Activated T-cell treated with anti-CD3 and anti-CD28 coated beads, Interleukin-2, amount 50 U/mL, for 1 hour (primary cell): ENCODE data around the gene C2CD3.
"Not testable (repeated sequence)": the region's sequence is repeated elsewhere in the genome, so short reads cannot be mapped to it uniquely, and the experiment has no call there.

Source experiments
- DNase-seq: peaks from one replicate; pipeline ENCODE4 v3.0.0-alpha.2; 2020

The C2CD3 gene

GRCh38 chr11:74120260-74121035 is 50.4 kb downstream of the C2CD3 start:
- not testable (repeated sequence) for DNase-seq

DNA sequence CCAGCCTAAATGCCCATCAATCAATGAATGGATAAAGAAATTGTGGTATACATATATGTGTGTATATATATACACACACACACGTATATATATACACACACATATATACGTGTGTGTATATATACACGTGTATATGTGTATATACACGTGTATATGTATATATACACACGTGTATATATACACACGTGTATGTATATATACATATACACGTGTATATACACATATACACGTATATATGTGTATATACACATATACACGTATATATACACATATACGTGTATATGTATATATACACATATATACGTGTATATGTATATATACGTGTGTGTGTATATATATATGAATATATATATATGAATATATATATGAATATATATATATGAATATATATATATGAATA is 54.1 kb downstream of the C2CD3 start:
- DNase-seq = no peak

DNA sequence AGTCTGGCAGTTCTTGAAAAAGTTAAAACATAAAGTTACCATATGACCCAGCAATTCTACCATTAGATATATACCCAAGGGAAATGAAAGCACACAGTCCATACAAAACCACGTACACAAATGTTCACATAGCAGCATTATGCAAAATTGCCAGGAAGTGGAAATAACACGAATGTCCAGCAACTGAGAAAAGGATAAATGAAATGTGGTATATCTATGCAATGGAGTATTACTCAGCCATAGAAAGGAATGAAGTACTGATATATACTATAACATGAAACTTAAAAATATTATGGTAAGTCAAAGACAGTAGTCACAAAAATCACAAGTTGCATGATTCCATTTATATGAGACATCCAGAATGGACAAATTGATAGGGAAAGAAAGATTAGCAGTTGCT is 57.9 kb downstream of the C2CD3 start:
- DNase-seq = no peak

- DNase-seq = no peak
Observed at GRCh38 chr11:74106124-74106523, 64.7 kb downstream of the C2CD3 start.

DNA sequence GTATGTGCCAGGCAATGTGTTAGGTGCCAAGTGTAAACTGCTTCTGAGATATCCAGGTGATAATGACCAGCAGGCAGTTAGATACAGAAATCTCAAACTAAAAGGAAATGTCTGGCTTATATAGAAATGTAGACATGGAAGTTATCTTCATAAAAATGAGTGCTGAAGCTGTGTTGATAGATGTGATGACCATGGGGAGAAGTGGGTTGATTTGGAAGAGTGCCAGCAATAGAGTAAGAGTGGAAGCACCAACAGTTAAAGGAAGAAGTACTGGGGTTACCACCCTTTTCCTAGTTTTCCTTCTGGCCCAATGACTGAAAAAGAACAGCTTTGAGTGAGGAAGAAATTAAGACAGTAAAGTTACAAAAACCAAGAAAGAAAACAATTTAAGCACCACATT is 68.5 kb downstream of the C2CD3 start:
- DNase-seq = no peak

DNA sequence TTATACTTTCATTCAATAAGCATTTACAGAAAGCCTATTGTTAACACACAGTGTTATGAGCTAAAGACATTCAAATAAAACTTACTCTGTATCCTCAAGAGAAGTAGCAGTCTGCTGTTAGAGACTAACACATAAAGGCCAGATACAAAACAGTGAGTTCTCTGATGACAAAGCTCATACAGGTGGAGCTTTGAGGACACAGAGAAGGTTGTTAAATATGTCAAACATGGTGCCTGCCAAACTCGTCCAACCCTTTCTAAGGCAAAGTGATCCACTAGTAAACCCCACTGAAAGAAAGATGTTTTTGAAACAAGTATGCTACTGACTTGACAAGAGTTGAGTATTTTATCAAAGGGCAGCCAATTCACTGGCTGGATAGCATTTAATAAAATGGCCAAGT is 70.1 kb downstream of the C2CD3 start:
- no peak for DNase-seq

DNA sequence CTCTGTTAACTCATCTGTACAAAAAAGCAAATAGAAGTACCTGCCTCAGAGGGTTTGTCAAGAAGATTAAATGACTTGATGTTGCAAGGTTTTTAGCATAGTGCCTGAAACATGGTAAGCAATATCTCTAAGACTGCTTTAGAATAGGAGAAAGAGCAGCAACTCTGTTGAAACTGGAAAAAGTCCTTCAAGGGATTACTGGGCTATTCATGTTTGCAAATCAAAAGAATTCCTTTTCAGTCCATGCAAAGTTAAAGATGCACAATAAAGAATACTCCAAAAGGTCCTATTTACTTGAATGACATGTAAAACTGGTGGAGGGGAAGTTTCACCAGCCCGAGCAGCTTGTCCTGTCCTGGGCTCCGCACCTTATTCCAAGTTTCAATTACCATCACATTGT is 70.6 kb downstream of the C2CD3 start:
- DNase-seq = no peak

- DNase-seq = no peak
Observed at GRCh38 chr11:74097686-74098237, 73.0 kb downstream of the C2CD3 start.

DNA sequence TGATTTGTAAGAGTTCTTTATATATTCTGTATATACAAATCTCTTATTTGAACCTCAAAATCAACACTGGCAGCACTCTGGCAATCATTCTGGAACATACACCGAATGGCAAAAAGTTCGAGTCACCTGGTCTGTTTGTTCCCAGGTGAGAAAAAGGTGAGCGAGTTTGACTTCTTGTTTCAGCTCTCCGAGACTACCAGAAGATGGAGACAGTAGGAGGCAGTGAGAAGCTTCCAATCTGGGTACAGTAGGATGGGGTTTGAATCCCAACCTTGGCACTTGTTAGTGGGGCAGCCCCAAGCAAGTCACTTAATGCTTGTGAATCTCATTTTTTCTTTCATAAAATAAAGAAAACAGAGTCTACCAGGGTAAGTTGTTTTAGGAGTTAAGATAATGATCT is 76.4 kb downstream of the C2CD3 start:
- DNase-seq = no peak

DNA sequence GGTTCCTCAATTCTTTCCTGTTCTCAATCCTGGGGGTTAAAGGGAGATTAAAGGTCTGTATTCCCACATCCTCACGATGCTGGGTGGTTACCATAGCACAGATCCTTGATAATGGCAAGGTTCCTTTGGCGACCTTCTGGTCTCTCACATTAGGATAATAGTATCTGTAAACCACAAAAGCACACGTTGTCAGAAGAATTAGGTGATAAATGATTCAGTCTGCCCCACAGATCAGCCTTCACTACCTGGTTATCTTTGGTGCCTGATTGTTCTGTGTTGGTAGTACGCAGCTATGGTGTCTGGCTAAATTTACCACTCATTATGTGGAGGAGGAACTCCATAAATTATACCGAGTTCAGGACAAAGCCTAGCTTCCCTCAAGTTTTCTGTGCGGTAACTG is 78.4 kb downstream of the C2CD3 start:
- DNase-seq = no peak

DNA sequence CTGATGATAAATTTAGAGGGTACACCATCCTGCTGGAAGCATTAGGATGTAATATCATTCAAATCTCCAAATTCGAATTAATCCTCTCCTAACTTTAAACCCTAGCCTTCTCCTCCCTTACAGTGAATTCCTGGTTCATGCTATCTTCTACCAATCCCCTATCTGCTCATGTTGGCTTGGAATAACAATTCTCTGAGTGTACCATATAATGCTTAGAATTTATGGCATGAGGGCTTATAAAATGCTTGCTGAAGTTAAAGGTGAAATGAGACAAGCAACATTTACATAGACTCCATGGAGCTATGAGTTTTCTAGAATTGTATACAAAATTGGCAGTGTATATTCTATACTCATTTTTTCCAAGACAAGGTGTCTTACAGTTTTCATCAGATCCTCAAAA is 79.3 kb downstream of the C2CD3 start:
- DNase-seq = no peak

GRCh38 chr11:74090701-74091100 is 80.1 kb downstream of the C2CD3 start:
- DNase-seq = no peak

DNA sequence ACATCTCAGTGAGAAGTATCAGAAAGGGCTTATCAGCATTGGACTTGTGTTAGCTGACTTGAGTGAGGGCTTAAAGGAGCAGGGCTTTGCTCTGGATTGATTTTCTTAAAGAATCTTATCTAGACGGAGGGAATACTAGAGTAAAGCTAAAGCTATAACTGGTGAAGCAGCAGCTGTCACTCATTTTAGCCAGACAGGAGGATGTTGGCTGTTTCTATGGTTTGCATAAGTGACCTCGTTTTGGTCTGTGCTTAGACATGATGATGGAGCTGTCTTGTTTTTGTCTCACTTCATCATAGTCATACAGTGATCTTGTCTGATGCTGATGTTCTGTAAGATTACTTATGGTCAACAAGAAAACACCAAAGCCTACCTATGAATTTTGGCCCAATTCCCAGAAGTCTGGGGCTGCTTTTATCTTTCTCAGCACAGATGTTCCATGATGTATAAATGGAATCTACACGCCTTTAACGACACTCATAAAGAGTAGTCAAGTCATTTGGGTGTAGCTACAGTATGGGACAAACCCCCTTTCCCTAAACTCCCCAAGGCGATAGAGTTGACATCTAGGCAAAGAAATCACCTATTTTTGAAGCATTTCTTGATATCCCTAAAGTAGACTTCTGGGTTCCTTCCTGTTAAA is 84.4 kb downstream of the C2CD3 start:
- DNase-seq = no peak

- no peak for DNase-seq
Observed at GRCh38 chr11:74085542-74085892, 85.3 kb downstream of the C2CD3 start.

GRCh38 chr11:74084796-74085541 is 85.8 kb downstream of the C2CD3 start:
- no peak for DNase-seq

GRCh38 chr11:74083927-74084326 is 86.9 kb downstream of the C2CD3 start:
- DNase-seq = not testable (repeated sequence)

DNA sequence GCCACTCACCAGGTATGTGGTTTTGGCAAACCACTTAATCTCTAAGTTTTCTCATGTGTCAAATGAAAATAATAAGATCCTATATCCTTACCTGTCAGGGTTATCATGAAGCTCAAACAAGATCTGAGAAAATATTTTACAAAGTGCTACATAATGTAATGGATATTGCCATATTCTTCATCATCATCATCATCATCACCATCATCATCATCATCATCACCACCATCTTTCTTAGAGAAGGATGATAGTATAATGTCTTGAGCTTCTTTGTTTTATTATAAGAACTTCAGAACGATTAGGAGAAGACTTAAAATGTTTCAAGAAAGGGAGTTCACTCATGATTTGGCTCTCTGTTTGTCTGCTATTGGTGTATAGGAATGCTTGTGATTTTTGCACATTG is 89.4 kb downstream of the C2CD3 start:
- no peak for DNase-seq

DNA sequence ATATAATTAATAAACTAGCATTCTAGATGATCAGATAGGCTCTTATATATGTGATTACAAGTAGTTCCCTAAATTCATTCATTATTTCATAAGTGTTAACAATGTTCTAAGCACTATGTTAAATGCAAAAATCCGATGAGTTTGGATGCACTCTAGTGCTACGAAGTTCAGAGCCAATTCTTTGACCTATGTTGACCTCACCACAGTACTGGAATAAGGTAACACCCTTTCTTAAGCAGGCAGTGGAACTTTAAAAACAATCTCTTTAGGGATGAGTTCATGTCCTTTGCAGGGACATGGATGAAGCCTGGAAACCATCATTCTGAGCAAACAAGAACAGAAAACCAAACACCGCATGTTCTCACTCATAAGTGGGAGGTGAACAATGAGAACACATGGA is 93.6 kb downstream of the C2CD3 start:
- no peak for DNase-seq

DNA sequence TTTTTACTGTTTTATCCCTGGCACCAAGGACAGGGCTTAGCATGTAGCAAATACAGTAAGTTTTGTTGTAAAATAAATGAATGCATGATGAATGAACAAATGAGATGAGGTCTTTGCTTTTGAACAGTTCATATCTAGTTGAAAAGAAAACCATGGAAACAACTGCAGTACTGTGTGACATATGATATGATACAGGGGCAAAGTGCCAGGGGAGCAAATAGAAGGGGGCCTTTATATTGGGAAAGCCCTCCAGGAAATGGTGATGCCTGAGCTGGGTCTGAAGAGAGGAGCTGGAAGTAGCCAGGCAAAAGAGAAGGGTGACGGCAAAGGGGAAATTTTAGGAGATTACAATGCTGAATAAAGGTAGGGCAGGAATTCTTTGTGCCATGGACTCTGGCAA is 98.1 kb downstream of the C2CD3 start:
- no peak for DNase-seq

DNA sequence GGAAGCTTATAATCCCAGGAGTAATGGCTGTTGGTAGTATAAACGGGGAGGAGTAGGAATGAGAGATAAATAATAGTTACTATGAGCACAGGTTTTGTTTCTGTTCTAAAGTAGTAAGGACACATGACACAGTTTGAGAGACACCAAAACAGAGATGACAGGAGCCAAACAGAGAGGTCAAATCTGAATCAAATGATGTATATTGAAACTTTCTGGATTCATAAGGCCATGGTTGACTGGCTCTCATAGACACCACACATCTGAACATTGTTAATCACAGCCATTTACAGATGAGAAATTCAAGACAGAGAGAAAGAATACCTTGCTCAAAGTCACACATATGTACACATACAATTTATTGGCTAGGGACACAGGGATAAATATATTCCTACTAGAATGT is 98.5 kb downstream of the C2CD3 start:
- DNase-seq = no peak

GRCh38 chr11:74070723-74071492 is 99.9 kb downstream of the C2CD3 start:
- no peak for DNase-seq

DNA sequence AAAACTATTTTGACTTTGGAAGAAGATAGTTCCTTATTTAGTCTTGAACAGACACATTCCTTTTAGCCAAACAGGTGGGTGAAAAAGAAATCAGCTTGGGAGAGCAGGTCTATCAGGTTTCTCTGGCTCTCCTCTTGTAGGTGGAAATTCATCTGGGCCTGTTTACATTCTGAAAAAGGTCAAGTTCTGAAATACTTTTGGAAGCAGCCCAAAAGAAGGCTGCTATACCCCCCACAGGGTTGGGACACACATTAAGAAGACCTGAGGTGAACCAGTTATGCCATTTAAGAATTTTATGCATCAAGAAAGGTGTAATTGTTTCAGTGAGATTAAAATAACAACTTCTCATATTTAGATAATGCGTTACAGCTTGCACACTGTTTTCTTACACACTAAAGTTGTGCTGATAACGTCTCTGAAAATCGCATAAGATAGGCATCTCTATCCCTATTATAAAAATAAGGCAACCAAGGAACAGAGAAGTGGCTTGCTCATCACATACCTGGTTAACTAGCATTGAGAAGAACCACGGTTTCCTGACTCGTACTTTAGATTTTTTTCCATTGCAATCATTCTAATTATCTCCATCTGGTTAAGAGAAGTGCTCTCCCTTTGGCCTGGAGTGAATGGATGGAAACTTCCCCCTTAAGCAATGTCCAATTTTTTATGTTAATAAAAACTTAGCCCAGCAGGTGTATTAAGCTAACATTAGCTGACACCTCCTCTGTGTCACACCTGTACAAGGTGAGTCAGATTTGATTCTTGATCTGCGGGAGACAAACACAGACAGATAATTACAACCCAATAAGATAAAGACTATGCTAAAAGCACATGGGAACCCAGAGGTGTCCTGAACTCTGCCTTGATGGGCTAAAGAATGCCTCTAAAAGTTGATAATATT is 101.4 kb downstream of the C2CD3 start:
- DNase-seq = no peak
